Activated CD8-positive, alpha-beta memory T cell treated with anti-CD3 and anti-CD28 coated beads for 4 hours (primary cell): ENCODE measurements around the gene ITPKC.

ENCODE experiments used
- DNase-seq, 2 donors: peaks; one replicate each; pipeline ENCODE4 v3.0.0-alpha.2; 2020; ENCODE audit warnings: low read depth in 2 of 2

ITPKC gene

GRCh38 chr19:40716482-40717324 is at the start of gene ITPKC, which contains the start of gene COQ8B:
ITPKC (plus strand) TSS chr19:40717112; CDS start chr19:40717136, 24 bp downstream.
COQ8B (minus strand) TSS chr19:40716886; CDS start chr19:40714632, 2,254 bp downstream.
- DNase-seq: peak; percentile 100

- no peak for DNase-seq
Observed at GRCh38 chr19:40667602-40668001, 49.3 kb upstream of the ITPKC start.

GRCh38 chr19:40668991-40669614 is 47.8 kb upstream of the ITPKC start:
- DNase-seq: no peak

- DNase-seq: no peak
Observed at GRCh38 chr19:40671404-40671803, 45.5 kb upstream of the ITPKC start.

GRCh38 chr19:40672038-40672437 is 44.9 kb upstream of the ITPKC start:
- no peak for DNase-seq

- DNase-seq: no peak
Observed at GRCh38 chr19:40672573-40673299, 44.2 kb upstream of the ITPKC start.

GRCh38 chr19:40673397-40673796 is 43.5 kb upstream of the ITPKC start:
- DNase-seq: no peak

- DNase-seq: no peak
Observed at GRCh38 chr19:40674291-40674690, 42.6 kb upstream of the ITPKC start.

GRCh38 chr19:40677156-40677555 is 39.8 kb upstream of the ITPKC start:
- no peak for DNase-seq

- no peak for DNase-seq
Observed at GRCh38 chr19:40681039-40681438, 35.9 kb upstream of the ITPKC start.

- no peak for DNase-seq
Observed at GRCh38 chr19:40682431-40682964, 34.4 kb upstream of the ITPKC start.

- DNase-seq: no peak
Observed at GRCh38 chr19:40683437-40683836, 33.5 kb upstream of the ITPKC start.

- DNase-seq: no peak
Observed at GRCh38 chr19:40684280-40684679, 32.6 kb upstream of the ITPKC start.

- DNase-seq: no peak
Observed at GRCh38 chr19:40685016-40685526, 31.8 kb upstream of the ITPKC start.

GRCh38 chr19:40685563-40685962 is 31.3 kb upstream of the ITPKC start:
- DNase-seq: no peak

GRCh38 chr19:40686882-40687524 is 29.9 kb upstream of the ITPKC start:
- no peak for DNase-seq

- DNase-seq: no peak
Observed at GRCh38 chr19:40687525-40688016, 29.3 kb upstream of the ITPKC start.

- no peak for DNase-seq
Observed at GRCh38 chr19:40688309-40688708, 28.6 kb upstream of the ITPKC start.

- no peak for DNase-seq
Observed at GRCh38 chr19:40688987-40689338, 27.9 kb upstream of the ITPKC start.

- DNase-seq: no peak
Observed at GRCh38 chr19:40689339-40690049, 27.4 kb upstream of the ITPKC start.
